GM12875 (cell line): ENCODE results near the gene ZCCHC7.
A peak's percentile ranks its signal among the peaks of the same experiment; 100 is the strongest.
"Not testable (repeated sequence)": the region's sequence is repeated elsewhere in the genome, so short reads cannot be mapped to it uniquely, and the experiment has no call there.

Experiments used
- H3K4me3 ChIP-seq: one replicate; pipeline ENCODE4 v1.5.1; 2011; ENCODE audit warnings: low read depth, low read length, control low read depth
- TF ChIP-seq, protein P1 (sequence below): IDR thresholded peaks from 2 replicates; pipeline ENCODE4 v1.5.1; 2011; ENCODE audit warnings: low read depth, mild to moderate bottlenecking, control low read depth, inconsistent platforms, low read length, moderate library complexity, borderline replicate concordance; ENCODE audit not compliant: insufficient read depth

ZCCHC7 gene

DNA sequence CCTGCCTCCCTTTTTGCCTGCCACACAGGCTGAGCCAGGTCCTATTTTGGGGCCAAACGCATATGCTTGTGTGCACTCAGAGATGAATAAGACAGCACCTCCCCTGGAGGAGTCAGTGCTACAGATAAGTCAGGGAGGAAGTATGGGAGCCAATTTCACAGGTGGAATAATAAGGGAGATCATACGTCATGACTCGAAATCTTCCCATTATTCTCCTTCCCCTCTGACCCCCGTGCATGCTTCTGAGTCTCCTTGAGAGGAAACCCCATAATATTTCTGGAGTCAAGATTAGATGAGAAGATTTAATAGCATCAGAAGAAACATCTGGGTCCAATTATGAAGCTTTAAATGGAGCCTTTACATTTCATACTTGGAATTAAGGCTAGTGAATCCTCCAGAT lies 15.1 kb upstream of the ZCCHC7 start:
- H3K4me3 ChIP-seq = no peak overlapping the region
- TF ChIP-seq, protein P1, sequence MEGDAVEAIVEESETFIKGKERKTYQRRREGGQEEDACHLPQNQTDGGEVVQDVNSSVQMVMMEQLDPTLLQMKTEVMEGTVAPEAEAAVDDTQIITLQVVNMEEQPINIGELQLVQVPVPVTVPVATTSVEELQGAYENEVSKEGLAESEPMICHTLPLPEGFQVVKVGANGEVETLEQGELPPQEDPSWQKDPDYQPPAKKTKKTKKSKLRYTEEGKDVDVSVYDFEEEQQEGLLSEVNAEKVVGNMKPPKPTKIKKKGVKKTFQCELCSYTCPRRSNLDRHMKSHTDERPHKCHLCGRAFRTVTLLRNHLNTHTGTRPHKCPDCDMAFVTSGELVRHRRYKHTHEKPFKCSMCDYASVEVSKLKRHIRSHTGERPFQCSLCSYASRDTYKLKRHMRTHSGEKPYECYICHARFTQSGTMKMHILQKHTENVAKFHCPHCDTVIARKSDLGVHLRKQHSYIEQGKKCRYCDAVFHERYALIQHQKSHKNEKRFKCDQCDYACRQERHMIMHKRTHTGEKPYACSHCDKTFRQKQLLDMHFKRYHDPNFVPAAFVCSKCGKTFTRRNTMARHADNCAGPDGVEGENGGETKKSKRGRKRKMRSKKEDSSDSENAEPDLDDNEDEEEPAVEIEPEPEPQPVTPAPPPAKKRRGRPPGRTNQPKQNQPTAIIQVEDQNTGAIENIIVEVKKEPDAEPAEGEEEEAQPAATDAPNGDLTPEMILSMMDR = no peak

DNA sequence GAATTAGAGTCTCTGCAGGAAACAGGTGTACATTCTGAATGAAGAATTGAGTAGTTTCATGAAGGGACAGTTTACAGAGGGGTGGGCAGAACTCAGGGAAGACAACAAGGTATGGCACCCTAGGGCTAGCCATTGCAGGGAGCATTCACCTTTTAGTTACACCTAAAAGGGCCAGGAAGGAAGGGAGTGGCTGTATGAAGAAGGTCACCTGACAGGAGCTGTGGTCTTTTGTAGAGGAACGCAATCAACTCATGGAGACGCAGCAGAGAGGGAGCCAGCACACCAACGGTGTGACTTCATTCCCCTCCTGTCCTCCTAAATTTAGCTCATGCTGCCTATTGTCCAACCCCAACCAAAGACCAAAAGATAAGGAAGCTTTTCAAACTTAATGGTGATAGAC lies 12.7 kb upstream of the ZCCHC7 start:
- no peak overlapping the region for H3K4me3 ChIP-seq
- TF ChIP-seq, protein P1 = no peak

DNA sequence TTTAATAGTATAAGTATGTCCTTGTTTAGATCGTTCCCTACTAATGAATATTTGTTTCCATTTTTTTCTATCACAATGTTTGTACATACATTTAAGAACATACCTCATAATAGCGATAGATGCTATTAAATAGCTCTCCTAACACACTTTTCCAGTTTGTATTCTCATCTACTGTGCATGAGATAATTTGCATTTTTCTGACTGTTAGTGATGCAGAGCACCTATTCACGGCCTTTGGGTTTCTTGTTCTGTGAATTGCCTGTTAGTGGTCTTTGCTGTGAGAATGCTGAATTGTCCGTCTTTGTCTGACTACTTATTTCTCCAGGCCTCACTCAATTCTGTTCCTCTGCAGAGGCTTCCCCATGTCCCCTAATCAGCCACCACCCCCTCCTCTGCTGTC lies 5.9 kb upstream of the ZCCHC7 start:
- not testable (repeated sequence) for H3K4me3 ChIP-seq

DNA sequence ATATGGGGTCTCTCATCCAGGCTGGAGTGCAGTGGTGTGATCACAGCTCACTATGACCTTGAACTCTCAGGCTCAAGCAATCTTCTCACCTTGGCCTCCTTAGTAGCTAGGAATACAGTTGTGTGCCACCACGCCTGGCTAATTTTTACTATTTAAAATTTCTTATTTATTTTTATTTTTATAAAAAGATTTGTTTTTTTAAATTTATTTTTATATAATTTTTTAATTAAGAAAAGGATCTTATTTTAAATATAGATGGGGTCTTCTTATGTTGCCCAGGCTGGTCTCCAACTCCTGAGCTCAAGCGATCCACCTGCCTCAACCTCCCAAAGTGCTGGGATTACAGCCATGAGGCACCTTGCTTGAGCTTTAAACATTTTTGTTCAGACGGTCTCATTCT lies 2.4 kb upstream of the ZCCHC7 start:
- TF ChIP-seq, protein P1 = no peak

DNA sequence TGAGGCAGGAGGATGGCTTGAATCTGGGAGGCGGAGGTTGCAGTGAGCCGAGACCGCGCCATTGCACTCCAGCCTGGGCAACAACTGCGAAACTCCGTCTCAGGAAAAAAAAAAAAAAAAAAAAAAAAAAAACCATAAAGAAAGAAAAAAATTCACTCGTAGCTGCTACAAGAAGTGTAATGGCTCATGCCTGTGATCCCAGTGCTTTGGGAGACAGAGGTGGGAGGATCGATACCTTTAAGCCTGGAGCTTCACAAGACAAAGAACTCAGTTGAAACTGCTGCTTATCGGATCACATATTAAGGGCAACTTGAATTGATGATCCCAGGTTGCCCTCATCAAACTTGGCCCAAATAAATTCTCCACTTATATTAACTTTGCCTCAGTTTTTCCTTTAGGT lies 1.0 kb upstream of the ZCCHC7 start:
- H3K4me3 ChIP-seq = no peak overlapping the region
- TF ChIP-seq, protein P1 = no peak

More for the DNA sequence above, 2.4 kb upstream of the ZCCHC7 start:
- no peak overlapping the region for H3K4me3 ChIP-seq

DNA sequence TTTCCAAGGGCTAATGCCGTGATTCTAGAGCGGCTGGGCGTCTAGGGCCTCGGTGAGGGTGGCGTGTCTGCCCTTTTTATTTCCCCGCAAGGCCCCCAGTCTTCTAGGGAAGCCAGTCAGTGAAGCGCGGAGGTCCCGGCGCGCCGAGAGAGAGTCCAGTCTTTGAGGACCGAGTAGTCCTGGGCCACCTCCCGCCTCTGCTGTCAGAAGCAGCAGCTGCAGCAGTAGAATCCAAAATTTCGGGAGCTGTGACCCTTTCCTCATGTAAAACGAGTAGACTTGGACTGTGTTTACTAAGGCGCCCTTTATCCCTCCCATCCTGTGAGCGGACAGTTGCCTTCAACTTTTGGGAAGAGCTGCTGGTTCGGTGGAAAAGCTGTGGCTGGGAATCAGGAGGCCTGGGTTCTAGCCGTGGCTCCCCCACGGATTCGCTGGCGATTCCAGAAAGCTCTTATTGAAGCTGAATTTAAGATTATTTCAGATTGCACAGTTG lies 515 bp downstream of the ZCCHC7 start:
- peak overlapping the region; percentile 77 for H3K4me3 ChIP-seq

DNA sequence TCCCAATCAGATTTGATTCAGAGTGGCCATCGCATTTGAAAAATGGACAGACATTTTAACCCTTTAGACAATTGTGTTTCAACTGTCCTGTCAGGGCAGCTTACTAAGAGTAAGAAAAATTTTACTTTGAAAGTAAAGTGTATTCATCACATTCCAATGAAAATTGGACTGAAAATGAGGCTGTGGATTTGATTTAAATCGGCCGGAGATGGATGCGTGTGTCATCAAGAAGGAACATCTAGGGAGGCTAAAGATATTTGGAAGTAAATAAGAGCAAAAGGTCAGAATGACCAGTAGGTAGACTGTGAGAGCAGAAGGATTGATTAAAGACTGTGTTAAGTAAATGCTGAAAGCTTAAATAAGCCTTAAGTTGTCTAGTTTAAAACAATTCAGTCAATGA lies 1.5 kb downstream of the ZCCHC7 start:
- peak overlapping the region; percentile 77 for H3K4me3 ChIP-seq
- TF ChIP-seq, protein P1 = no peak

DNA sequence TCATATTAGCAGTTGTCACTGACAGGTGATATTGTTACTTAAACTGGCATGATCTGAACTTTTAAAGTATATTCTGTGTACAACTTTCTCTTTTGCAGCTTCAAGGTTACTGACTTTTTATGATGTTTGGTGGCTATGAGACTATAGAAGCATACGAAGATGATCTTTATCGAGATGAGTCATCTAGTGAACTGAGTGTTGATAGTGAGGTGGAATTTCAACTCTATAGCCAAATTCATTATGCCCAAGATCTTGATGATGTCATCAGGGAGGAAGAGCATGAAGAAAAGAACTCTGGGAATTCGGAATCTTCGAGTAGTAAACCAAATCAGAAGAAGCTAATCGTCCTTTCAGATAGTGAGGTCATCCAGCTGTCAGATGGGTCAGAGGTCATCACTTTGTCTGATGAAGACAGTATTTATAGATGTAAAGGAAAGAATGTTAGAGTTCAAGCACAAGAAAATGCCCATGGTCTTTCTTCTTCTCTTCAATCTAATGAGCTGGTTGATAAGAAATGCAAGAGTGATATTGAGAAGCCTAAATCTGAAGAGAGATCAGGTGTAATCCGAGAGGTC lies 5.9 kb downstream of the ZCCHC7 start:
- TF ChIP-seq, protein P1 = no peak
- no peak overlapping the region for H3K4me3 ChIP-seq
